H9 (cell line): ENCODE data around the gene TSC22D3. TPM values are rescaled to one million over a fixed set of nuclear protein-coding genes. Genes with fewer than 3 reads are reported as not detected.

ENCODE experiments used
- DNase-seq: peaks from one replicate; pipeline ENCODE4 v3.0.0-alpha.2; 2017
- H2AFZ ChIP-seq: one replicate; pipeline ENCODE4 v1.6.1; 2013; ENCODE audit warnings: mild to moderate bottlenecking, low read length, control low read depth, moderate library complexity
- H2AK5ac ChIP-seq: 2 replicates; pipeline ENCODE4 v1.6.1; 2013; ENCODE audit warnings: low read length, control low read depth, mixed read lengths; ENCODE audit not compliant: insufficient read length
- H2BK120ac ChIP-seq: one replicate; pipeline ENCODE4 v1.6.1; 2013; ENCODE audit warnings: low read depth, mild to moderate bottlenecking, low read length, control low read depth, inconsistent platforms; ENCODE audit not compliant: poor library complexity, severe bottlenecking
- H2BK12ac ChIP-seq: 2 replicates; pipeline ENCODE4 v1.6.1; 2013; ENCODE audit warnings: low read length, control low read depth, mixed read lengths, low read depth; ENCODE audit not compliant: insufficient read length
- H2BK15ac ChIP-seq: 2 replicates; pipeline ENCODE4 v1.6.1; 2013; ENCODE audit warnings: low read depth, low read length, control low read depth
- H2BK20ac ChIP-seq: one replicate; pipeline ENCODE4 v1.6.1; 2013; ENCODE audit warnings: low read depth, mild to moderate bottlenecking, low read length, control low read depth, inconsistent platforms; ENCODE audit not compliant: poor library complexity, severe bottlenecking
- H2BK5ac ChIP-seq: 2 replicates; pipeline ENCODE4 v1.6.1; 2013; ENCODE audit warnings: low read length, control low read depth, mixed read lengths; ENCODE audit not compliant: insufficient read length
- H3K14ac ChIP-seq: 2 replicates; pipeline ENCODE4 v1.6.1; 2013; ENCODE audit warnings: low read length, control low read depth; ENCODE audit not compliant: insufficient read depth
- H3K18ac ChIP-seq: 2 replicates; pipeline ENCODE4 v1.6.1; 2013; ENCODE audit warnings: low read depth, mild to moderate bottlenecking, mixed read lengths, low read length, control low read depth; ENCODE audit not compliant: insufficient read length
- H3K23ac ChIP-seq: 2 replicates; pipeline ENCODE4 v1.6.1; 2013; ENCODE audit warnings: low read length, control low read depth, mixed read lengths, low read depth; ENCODE audit not compliant: insufficient read length
- H3K23me2 ChIP-seq: 2 replicates; pipeline ENCODE4 v1.6.1; 2013; ENCODE audit warnings: low read depth, mild to moderate bottlenecking, mixed read lengths, low read length, control low read depth; ENCODE audit not compliant: insufficient read length, poor library complexity, severe bottlenecking
- H3K27ac ChIP-seq: 2 replicates; pipeline ENCODE4 v1.5.1; 2013; ENCODE audit warnings: low read length, control low read depth, mixed read lengths, low read depth; ENCODE audit not compliant: insufficient read length
- H3K27me3 ChIP-seq: 2 replicates; pipeline ENCODE4 v1.6.1; 2013; ENCODE audit warnings: low read length, control low read depth, inconsistent platforms; ENCODE audit not compliant: insufficient read depth
- H3K4ac ChIP-seq: 2 replicates; pipeline ENCODE4 v1.6.1; 2013; ENCODE audit warnings: low read depth, mild to moderate bottlenecking, control low read depth, inconsistent platforms, low read length, moderate library complexity
- H3K4me1 ChIP-seq: 2 replicates; pipeline ENCODE4 v1.6.1; 2013; ENCODE audit warnings: low read length, control low read depth, inconsistent platforms; ENCODE audit not compliant: insufficient read depth
- H3K4me2 ChIP-seq: 2 replicates; pipeline ENCODE4 v1.6.1; 2013; ENCODE audit warnings: low read length, control low read depth, mixed read lengths; ENCODE audit not compliant: insufficient read length, insufficient read depth
- H3K56ac ChIP-seq: 2 replicates; pipeline ENCODE4 v1.6.1; 2013; ENCODE audit warnings: low read depth, mild to moderate bottlenecking, mixed read lengths, low read length, control low read depth; ENCODE audit not compliant: insufficient read length
- H3K79me1 ChIP-seq: 2 replicates; pipeline ENCODE4 v1.6.1; 2013; ENCODE audit warnings: low read depth, mild to moderate bottlenecking, moderate library complexity, low read length, control low read depth, inconsistent platforms; ENCODE audit not compliant: insufficient read depth, poor library complexity, severe bottlenecking
- H3K79me2 ChIP-seq: 2 replicates; pipeline ENCODE4 v1.6.1; 2013; ENCODE audit warnings: low read length, control low read depth, inconsistent platforms; ENCODE audit not compliant: insufficient read depth
- H3K9ac ChIP-seq: 2 replicates; pipeline ENCODE4 v1.6.1; 2013; ENCODE audit warnings: low read length, control low read depth, mixed read lengths; ENCODE audit not compliant: insufficient read length; ENCODE audit errors: extremely low read depth
- H3K9me3 ChIP-seq: one replicate; pipeline ENCODE4 v1.6.1; 2013; ENCODE audit warnings: low read depth, low read length, inconsistent platforms; ENCODE audit not compliant: control insufficient read depth
- H3T11ph ChIP-seq: one replicate; pipeline ENCODE4 v1.6.1; 2013; ENCODE audit warnings: mild to moderate bottlenecking, low read length, control low read depth, inconsistent platforms
- H4K20me1 ChIP-seq: one replicate; pipeline ENCODE4 v1.6.1; 2013; ENCODE audit not compliant: control insufficient read depth, insufficient read length, insufficient read depth
- H4K5ac ChIP-seq: 2 replicates; pipeline ENCODE4 v1.6.1; 2013; ENCODE audit warnings: low read depth, mild to moderate bottlenecking, mixed read lengths, low read length, control low read depth; ENCODE audit not compliant: insufficient read length
- H4K8ac ChIP-seq: replicated peaks from 2 replicates; pipeline ENCODE4 v1.6.1; 2013; ENCODE audit warnings: low read length, control low read depth, mixed read lengths, low read depth; ENCODE audit not compliant: insufficient read length
- H4K91ac ChIP-seq: 2 replicates; pipeline ENCODE4 v1.6.1; 2013; ENCODE audit warnings: low read depth, mild to moderate bottlenecking, moderate library complexity, mixed read lengths, low read length, control low read depth; ENCODE audit not compliant: insufficient read length
- H3K27ac Mint-ChIP-seq, 3 experiments: 2 replicates in 2 of 3; 3 replicates in 1 of 3; pipeline ENCODE4 v1.8.0; 2020 to 2021; ENCODE audit warnings: mixed read lengths in 3 of 3, mild to moderate bottlenecking in 1 of 3, moderate library complexity in 1 of 3
- H3K27me3 Mint-ChIP-seq: 2 replicates; pipeline ENCODE4 v1.8.0; 2021; ENCODE audit warnings: low read depth, mild to moderate bottlenecking, moderate library complexity, mixed read lengths
- H3K36me3 Mint-ChIP-seq, 3 experiments: 2 replicates in 2 of 3; 3 replicates in 1 of 3; pipeline ENCODE4 v1.8.0; 2020 to 2021; ENCODE audit warnings: low read depth in 3 of 3, mixed read lengths in 3 of 3; ENCODE audit not compliant: insufficient read depth in 1 of 3
- H3K4me1 Mint-ChIP-seq, 2 experiments: 2 replicates each; pipeline ENCODE4 v1.8.0; 2020; ENCODE audit warnings: mixed read lengths in 2 of 2
- H3K4me3 Mint-ChIP-seq, 2 experiments: 2 replicates in 1 of 2; 3 replicates in 1 of 2; pipeline ENCODE4 v1.8.0; 2020 to 2021; ENCODE audit warnings: mild to moderate bottlenecking in 2 of 2, mixed read lengths in 2 of 2, moderate library complexity in 1 of 2
- H3K9me3 Mint-ChIP-seq, 2 experiments: 2 replicates in 1 of 2; 3 replicates in 1 of 2; pipeline ENCODE4 v1.8.0; 2020; ENCODE audit warnings: mild to moderate bottlenecking in 2 of 2, mixed read lengths in 2 of 2, moderate library complexity in 1 of 2
- WGBS: extraction: QIAGEN DNeasy Blood & Tissue Kit; methylation state at CpG from one replicate; pipeline ENCODE4 v1.1.7; 2013; ENCODE audit warnings: missing lambda C conversion rate, low lambda C conversion rate, mixed read lengths; ENCODE audit not compliant: insufficient read length; ENCODE audit errors: extremely low coverage; 5-methylcytosine and 5-hydroxymethylcytosine counted together
- total RNA-seq: library from RNA; stranded (reverse); gene quantifications from 2 replicates; pipeline ENCODE4 v1.2.1, GENCODE V29; 2021
- TF ChIP-seq, protein P1 (sequence below): fragments of 200-600 bp; sonication (generic); conservative IDR thresholded peaks from 3 replicates; pipeline ENCODE4 v1.8.0; 2021; ENCODE audit warnings: antibody characterized with exemption, mild to moderate bottlenecking

TSC22D3 gene
- total RNA-seq, 1 experiment from 2014 or later, result 10.5 TPM

DNA sequence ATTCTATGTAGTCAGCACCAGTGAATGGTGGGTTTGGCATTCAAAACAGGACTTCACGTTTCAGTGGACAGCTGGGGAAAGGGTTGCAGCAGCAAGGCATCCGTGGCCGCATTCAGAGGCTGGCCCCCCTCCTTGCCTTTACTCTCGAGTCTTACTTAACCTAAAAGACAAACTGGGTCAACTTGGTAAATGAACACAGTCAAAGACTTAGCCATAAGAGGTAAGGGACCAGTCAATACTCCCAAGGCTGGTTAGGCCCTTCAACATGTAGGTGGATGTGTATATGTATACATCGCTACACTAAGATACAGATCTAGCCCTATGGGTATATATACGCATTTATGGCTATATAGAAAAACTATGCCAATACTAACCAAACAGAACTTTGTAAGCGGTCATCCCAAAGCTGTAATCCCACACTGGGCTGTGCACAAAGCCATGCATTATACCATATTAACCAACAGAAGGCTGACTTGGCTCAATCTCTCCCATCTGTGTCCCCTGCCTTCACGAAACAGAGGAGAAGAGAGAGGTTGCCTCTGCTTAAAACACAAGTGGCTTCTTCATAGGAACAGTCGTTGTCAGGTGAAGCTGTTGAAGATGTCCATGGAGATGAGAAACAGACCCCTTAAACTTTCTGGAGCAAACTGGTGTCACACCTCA is 61.9 kb downstream of the TSC22D3 start:
- Histone ChIP-seq H3K23ac (no peak overlapping the region), H3K9ac (no peak overlapping the region)

More for the DNA sequence above, 61.9 kb downstream of the TSC22D3 start:
- H2BK20ac ChIP-seq, result no peak overlapping the region
- no peak overlapping the region for H3K14ac ChIP-seq
- H2BK120ac ChIP-seq, result no peak overlapping the region
- H3K4me2 ChIP-seq, result no peak overlapping the region
- no peaks in the 10 kb centered on the region; the same call in 1 of the 2 replicates for H3K27me3 ChIP-seq
- H3K18ac ChIP-seq, result no peak overlapping the region
- DNase-seq, result no peak
- H3K4me1 ChIP-seq, result peaks cover 4% of the 10 kb centered on the region; the same call in 1 of the 2 replicates
- no peaks in the 10 kb centered on the region for H4K20me1 ChIP-seq
- Mint-ChIP-seq H3K27me3 (peaks cover 2% of the 10 kb centered on the region), H3K4me1 (peaks cover 16 to 31% of the 10 kb centered on the region in 2 experiments), H3K27ac (no peak overlapping the region), H3K9me3 (peaks cover 0 to 48% of the 10 kb centered on the region in 2 experiments; a peak in 2 of 5 replicates), H3K36me3 (peaks cover 0 to 22% (median 10%) of the 10 kb centered on the region in 3 experiments; a peak in 5 of 7 replicates), H3K4me3 (no peak overlapping the region)
- no peak overlapping the region for H2BK12ac ChIP-seq
- H3T11ph ChIP-seq, result no peak overlapping the region
- H3K56ac ChIP-seq, result no peak overlapping the region
- H4K5ac ChIP-seq, result no peak overlapping the region
- no peaks in the 10 kb centered on the region for H3K79me2 ChIP-seq
- H2BK5ac ChIP-seq, result no peak overlapping the region
- H2AK5ac ChIP-seq, result no peak overlapping the region
- no peak overlapping the region for H2AFZ ChIP-seq
- H2BK15ac ChIP-seq, result no peak overlapping the region
- no peaks in the 10 kb centered on the region for H3K79me1 ChIP-seq
- H3K27ac ChIP-seq, result no peak overlapping the region
- H3K4ac ChIP-seq, result no peak overlapping the region
- H3K9me3 ChIP-seq, result no peaks in the 10 kb centered on the region
- H4K91ac ChIP-seq, result no peak overlapping the region
- H3K23me2 ChIP-seq, result peaks cover 6% of the 10 kb centered on the region
- WGBS, result no CpG with 5 or more reads among the region's 9 CpGs
- no peak overlapping the region for H4K8ac ChIP-seq
- TF ChIP-seq, protein P1, sequence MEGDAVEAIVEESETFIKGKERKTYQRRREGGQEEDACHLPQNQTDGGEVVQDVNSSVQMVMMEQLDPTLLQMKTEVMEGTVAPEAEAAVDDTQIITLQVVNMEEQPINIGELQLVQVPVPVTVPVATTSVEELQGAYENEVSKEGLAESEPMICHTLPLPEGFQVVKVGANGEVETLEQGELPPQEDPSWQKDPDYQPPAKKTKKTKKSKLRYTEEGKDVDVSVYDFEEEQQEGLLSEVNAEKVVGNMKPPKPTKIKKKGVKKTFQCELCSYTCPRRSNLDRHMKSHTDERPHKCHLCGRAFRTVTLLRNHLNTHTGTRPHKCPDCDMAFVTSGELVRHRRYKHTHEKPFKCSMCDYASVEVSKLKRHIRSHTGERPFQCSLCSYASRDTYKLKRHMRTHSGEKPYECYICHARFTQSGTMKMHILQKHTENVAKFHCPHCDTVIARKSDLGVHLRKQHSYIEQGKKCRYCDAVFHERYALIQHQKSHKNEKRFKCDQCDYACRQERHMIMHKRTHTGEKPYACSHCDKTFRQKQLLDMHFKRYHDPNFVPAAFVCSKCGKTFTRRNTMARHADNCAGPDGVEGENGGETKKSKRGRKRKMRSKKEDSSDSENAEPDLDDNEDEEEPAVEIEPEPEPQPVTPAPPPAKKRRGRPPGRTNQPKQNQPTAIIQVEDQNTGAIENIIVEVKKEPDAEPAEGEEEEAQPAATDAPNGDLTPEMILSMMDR, result no peak
